Skeletal muscle satellite cell (primary cell): ENCODE measurements around the gene METAP2.

Source experiments
- H3K27me3 ChIP-seq: 2 replicates; pipeline ENCODE4 v1.7.0; 2013; ENCODE audit warnings: low read length; ENCODE audit not compliant: control insufficient read depth, insufficient read depth
- H3K36me3 ChIP-seq: 2 replicates; pipeline ENCODE4 v1.7.0; 2013; ENCODE audit warnings: mild to moderate bottlenecking, control low read depth, low read length; ENCODE audit not compliant: insufficient read depth
- H3K4me1 ChIP-seq: 2 replicates; pipeline ENCODE4 v1.7.0; 2013; ENCODE audit warnings: low read length; ENCODE audit not compliant: control insufficient read depth, insufficient read depth
- H3K4me2 ChIP-seq: 2 replicates; pipeline ENCODE4 v1.7.0; 2013; ENCODE audit warnings: mild to moderate bottlenecking, low read length
- H3K4me3 ChIP-seq: 2 replicates; pipeline ENCODE4 v1.7.0; 2013; ENCODE audit warnings: low read length
- H3K9ac ChIP-seq: 2 replicates; pipeline ENCODE4 v1.7.0; 2013; ENCODE audit warnings: mild to moderate bottlenecking, low read depth, low read length, moderate library complexity
- H3K9me3 ChIP-seq: replicated peaks from 2 replicates; pipeline ENCODE4 v1.7.0; 2013; ENCODE audit warnings: mild to moderate bottlenecking, control low read depth, low read length

The METAP2 gene

DNA sequence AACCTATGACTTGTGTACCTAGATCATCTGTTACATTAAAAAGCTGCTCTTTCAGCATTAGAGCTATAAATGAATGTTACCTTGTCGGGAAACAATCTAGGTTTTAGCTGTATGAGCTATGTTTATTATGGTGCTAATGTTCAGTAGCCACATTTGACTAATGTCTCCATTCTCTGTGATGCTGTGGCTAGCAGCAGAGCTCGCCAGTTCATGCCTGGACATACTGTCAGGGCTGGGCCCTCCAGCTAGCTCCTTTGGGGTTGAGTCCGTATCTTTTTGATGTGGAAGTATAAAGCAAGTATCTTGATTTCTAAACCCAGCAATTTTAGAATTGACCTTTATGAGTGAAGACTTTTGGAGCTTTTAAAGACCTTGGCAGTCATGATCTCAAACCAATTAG lies 41.2 kb downstream of the METAP2 start:
- no peak overlapping the region for H3K9ac ChIP-seq
- H3K4me3 ChIP-seq, result no peak overlapping the region
- H3K4me2 ChIP-seq, result no peak overlapping the region
- no peaks in the 10 kb centered on the region for H3K27me3 ChIP-seq
- H3K9me3 ChIP-seq, result no peaks in the 10 kb centered on the region
- peaks cover 43% of the 10 kb centered on the region for H3K36me3 ChIP-seq
- no peaks in the 10 kb centered on the region for H3K4me1 ChIP-seq

DNA sequence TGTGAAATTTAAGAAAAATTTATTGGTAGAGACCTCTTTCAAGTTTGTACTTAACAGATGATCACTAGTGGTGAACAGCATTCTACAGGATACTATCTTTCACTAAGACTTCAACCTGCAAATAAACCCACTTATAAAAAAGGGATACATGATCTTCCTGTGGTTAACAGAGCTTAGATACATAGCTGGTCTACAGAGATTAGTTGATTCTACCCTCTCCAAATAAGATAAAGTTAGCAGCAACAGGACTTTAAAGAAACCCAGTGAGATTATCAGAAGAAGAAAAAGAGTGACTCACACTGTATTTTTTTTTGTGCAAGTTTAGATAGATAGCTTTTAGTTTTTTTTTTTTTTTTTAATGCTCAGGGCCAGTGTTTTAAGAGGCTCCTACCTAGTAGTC lies 42.8 kb downstream of the METAP2 start:
- H3K36me3 ChIP-seq, result peaks cover 32% of the 10 kb centered on the region
- H3K27me3 ChIP-seq, result no peaks in the 10 kb centered on the region
- H3K9ac ChIP-seq, result no peak overlapping the region
- H3K4me3 ChIP-seq, result no peak overlapping the region
- no peak overlapping the region for H3K4me2 ChIP-seq
- no peaks in the 10 kb centered on the region for H3K9me3 ChIP-seq
- H3K4me1 ChIP-seq, result no peaks in the 10 kb centered on the region

DNA sequence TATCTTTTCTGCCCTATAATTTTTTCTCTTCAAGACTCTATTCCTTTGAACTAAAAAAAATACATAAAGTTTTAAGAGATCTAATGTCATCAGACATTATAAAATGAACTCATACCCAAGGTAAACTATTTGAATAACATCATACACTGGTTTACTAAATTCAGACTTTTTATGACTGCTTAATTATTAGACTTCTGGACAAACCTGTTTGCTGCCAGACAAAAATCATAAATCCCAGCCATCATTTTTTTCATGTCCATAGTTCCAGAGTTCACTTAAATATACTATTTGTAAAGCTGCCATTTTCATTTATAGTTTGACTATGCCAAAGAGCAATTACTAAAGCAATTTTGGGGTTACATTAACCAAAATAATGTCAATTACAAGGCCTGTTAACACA lies 43.3 kb downstream of the METAP2 start:
- no peak overlapping the region for H3K4me2 ChIP-seq
- H3K27me3 ChIP-seq, result no peaks in the 10 kb centered on the region
- peaks cover 27% of the 10 kb centered on the region for H3K36me3 ChIP-seq
- H3K9me3 ChIP-seq, result no peaks in the 10 kb centered on the region
- no peak overlapping the region for H3K9ac ChIP-seq
- no peaks in the 10 kb centered on the region for H3K4me1 ChIP-seq
- H3K4me3 ChIP-seq, result no peak overlapping the region

GRCh38 chr12:95518944-95519343 lies 45.0 kb downstream of the METAP2 start:
- H3K36me3 ChIP-seq, result peaks cover 12% of the 10 kb centered on the region
- H3K27me3 ChIP-seq, result no peaks in the 10 kb centered on the region
- H3K9ac ChIP-seq, result no peak overlapping the region
- H3K9me3 ChIP-seq, result no peaks in the 10 kb centered on the region
- no peak overlapping the region for H3K4me3 ChIP-seq
- no peaks in the 10 kb centered on the region for H3K4me1 ChIP-seq
- H3K4me2 ChIP-seq, result no peak overlapping the region

DNA sequence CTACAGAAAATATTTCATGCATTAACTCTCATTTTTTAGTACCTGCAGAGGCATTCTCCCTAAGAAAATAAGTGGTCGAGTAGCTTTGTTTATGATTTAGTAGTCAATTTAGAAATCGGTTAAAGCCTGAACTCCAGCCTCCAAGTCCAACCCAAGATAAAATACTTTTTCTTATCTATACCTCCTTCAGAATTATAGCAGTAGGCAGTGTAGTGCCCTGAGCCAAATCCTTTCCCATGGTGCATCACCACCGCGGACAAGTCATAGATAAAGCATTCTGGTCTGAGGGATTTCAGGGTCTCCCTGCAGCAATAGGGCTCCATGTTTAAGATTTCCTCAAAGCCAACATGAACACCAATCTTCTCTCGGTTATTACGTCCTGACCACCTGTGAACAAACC lies 46.9 kb downstream of the METAP2 start:
- Histone ChIP-seq H3K9me3 (no peaks in the 10 kb centered on the region), H3K9ac (no peak overlapping the region), H3K36me3 (no peaks in the 10 kb centered on the region), H3K27me3 (no peaks in the 10 kb centered on the region), H3K4me2 (no peak overlapping the region), H3K4me3 (no peak overlapping the region), H3K4me1 (no peaks in the 10 kb centered on the region)

DNA sequence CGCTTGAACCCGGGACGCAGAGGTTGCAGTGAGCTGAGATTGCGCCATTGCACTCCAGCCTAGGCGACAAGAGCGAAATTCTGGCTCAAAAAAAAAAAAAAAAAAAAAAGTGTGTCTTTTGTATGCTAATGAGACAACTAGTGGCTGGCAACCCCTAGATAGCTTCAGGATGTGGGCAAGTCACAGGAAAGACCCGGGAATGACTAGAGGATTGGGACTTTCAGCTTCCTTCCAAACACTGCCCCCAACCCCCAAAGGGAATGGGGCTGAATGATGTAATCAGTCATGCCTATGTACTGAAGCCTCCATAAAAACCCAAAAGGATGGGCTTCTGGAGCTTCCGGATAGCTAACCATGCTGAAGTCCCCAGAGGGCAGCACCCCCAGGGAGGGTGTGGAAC lies 48.7 kb downstream of the METAP2 start:
- no peaks in the 10 kb centered on the region for H3K36me3 ChIP-seq

GRCh38 chr12:95528431-95528830 lies 54.5 kb downstream of the METAP2 start:
- no peaks in the 10 kb centered on the region for H3K36me3 ChIP-seq
- H3K9ac ChIP-seq, result no peak overlapping the region
- no peaks in the 10 kb centered on the region for H3K27me3 ChIP-seq
- no peaks in the 10 kb centered on the region for H3K4me1 ChIP-seq
- H3K9me3 ChIP-seq, result no peaks in the 10 kb centered on the region
- no peak overlapping the region for H3K4me3 ChIP-seq
- H3K4me2 ChIP-seq, result no peak overlapping the region

More for the DNA sequence above, 48.7 kb downstream of the METAP2 start:
- Histone ChIP-seq H3K9ac (no peak overlapping the region), H3K9me3 (no peaks in the 10 kb centered on the region), H3K27me3 (no peaks in the 10 kb centered on the region), H3K4me2 (no peak overlapping the region), H3K4me1 (no peaks in the 10 kb centered on the region), H3K4me3 (no peak overlapping the region)

DNA sequence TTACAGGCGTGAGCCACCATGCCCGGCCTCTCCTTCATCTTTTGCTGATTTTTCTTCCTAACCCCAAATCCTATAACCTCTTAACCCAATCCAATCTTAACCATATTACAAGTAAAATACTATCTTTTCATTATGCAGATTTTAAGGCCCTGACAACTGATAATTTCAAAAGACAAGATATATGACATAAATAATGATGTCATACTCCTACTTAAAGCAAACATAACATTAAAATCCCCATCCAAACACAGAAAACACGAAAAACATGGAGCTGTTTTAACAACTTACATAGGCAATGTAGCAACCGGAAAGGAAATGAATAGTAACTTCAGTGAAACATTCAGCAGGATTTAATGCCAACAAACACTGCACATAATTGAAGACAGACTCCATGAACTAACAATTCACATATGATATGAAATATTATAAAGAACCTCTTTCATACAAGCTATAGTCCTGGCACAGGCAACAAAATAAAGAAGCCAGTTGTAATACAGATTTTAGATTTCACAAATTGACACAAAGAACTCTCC lies 55.8 kb downstream of the METAP2 start:
- Histone ChIP-seq H3K27me3 (no peaks in the 10 kb centered on the region), H3K9me3 (no peaks in the 10 kb centered on the region), H3K4me1 (no peaks in the 10 kb centered on the region), H3K4me2 (no peak overlapping the region), H3K36me3 (no peaks in the 10 kb centered on the region), H3K4me3 (no peak overlapping the region), H3K9ac (no peak overlapping the region)

- H3K9ac ChIP-seq, result no peak overlapping the region
- no peaks in the 10 kb centered on the region for H3K9me3 ChIP-seq
- no peak overlapping the region for H3K4me3 ChIP-seq
- no peak overlapping the region for H3K4me2 ChIP-seq
- no peaks in the 10 kb centered on the region for H3K4me1 ChIP-seq
- H3K36me3 ChIP-seq, result no peaks in the 10 kb centered on the region
- H3K27me3 ChIP-seq, result no peaks in the 10 kb centered on the region
Measured at GRCh38 chr12:95532851-95533250, 58.9 kb downstream of the METAP2 start.

DNA sequence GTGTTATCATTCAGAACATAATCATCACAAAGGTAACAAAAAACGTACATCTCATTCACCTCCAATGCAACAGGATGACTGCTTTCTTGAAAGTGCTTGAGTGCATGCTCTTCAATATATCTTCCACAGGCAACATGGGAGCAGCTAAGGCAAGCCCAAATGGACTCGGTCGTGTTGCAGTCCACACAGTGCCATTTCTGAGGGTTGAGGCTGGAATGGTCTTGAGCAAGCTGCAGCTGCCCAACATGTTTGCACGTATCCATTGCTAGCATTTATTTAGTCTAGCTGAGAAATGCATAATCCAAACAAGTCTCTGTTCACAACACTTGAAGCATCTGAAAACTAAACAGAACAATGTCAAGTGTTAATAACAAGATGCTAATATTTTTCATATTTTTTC lies 60.0 kb downstream of the METAP2 start:
- no peak overlapping the region for H3K9ac ChIP-seq
- H3K27me3 ChIP-seq, result no peaks in the 10 kb centered on the region
- no peak overlapping the region for H3K4me2 ChIP-seq
- H3K9me3 ChIP-seq, result no peaks in the 10 kb centered on the region
- no peak overlapping the region for H3K4me3 ChIP-seq
- H3K4me1 ChIP-seq, result no peaks in the 10 kb centered on the region
- H3K36me3 ChIP-seq, result no peaks in the 10 kb centered on the region

GRCh38 chr12:95538006-95538405 lies 64.1 kb downstream of the METAP2 start:
- Histone ChIP-seq H3K4me2 (no peak overlapping the region), H3K4me3 (no peak overlapping the region), H3K4me1 (no peaks in the 10 kb centered on the region), H3K9ac (no peak overlapping the region), H3K27me3 (peaks cover 3% of the 10 kb centered on the region), H3K9me3 (no peaks in the 10 kb centered on the region), H3K36me3 (no peaks in the 10 kb centered on the region)

GRCh38 chr12:95538656-95539055 lies 64.7 kb downstream of the METAP2 start:
- Histone ChIP-seq H3K4me2 (no peak overlapping the region), H3K36me3 (no peaks in the 10 kb centered on the region), H3K9ac (no peak overlapping the region), H3K27me3 (peaks cover 3% of the 10 kb centered on the region), H3K9me3 (no peaks in the 10 kb centered on the region), H3K4me1 (no peaks in the 10 kb centered on the region), H3K4me3 (no peak overlapping the region)
